SK-N-MC (cell line): ENCODE data around the gene ZNF536.

ENCODE experiments used
- DNase-seq: peaks from one replicate; pipeline ENCODE4 v3.0.0-alpha.2; 2011; ENCODE audit warnings: low read depth, low spot score
- H3K27ac ChIP-seq: fragments of 200-600 bp; sonication (generic); 2 replicates; pipeline ENCODE4 v1.5.1; 2016; ENCODE audit warnings: mixed run types
- H3K36me3 ChIP-seq: fragments of 200-600 bp; sonication (generic); 2 replicates; pipeline ENCODE4 v1.6.1; 2017; ENCODE audit warnings: antibody characterized with exemption, low read length, mixed read lengths; ENCODE audit not compliant: insufficient read depth
- H3K4me3 ChIP-seq: fragments of 200-600 bp; sonication (generic); 2 replicates; pipeline ENCODE4 v1.5.1; 2016
- H3K9ac ChIP-seq: fragments of 200-600 bp; sonication (generic); 2 replicates; pipeline ENCODE4 v1.8.0; 2017; ENCODE audit warnings: mixed run types, mixed read lengths; ENCODE audit not compliant: insufficient read length
- H3K9me3 ChIP-seq: fragments of 200-600 bp; sonication (generic); 2 replicates; pipeline ENCODE4 v1.6.1; 2017; ENCODE audit warnings: low read depth, mild to moderate bottlenecking, antibody characterized with exemption, low read length, moderate library complexity, mixed read lengths
- EZH2 ChIP-seq: fragments of 200-600 bp; sonication (generic); IDR thresholded peaks from one replicate; pipeline ENCODE4 v1.6.1; 2017; ENCODE audit warnings: antibody characterized with exemption
- FOXP2 ChIP-seq: optimal IDR thresholded peaks from 2 replicates; pipeline ENCODE3; 2011; ENCODE audit warnings: mild to moderate bottlenecking, moderate library complexity; ENCODE audit not compliant: insufficient read depth; ENCODE audit errors: extremely low read length, control extremely low read depth
- POLR2AphosphoS5 ChIP-seq: IDR thresholded peaks from 2 replicates; pipeline ENCODE4 v1.6.1; 2012; ENCODE audit warnings: mild to moderate bottlenecking, low read depth, low read length, borderline replicate concordance

The ZNF536 gene

GRCh38 chr19:30374865-30375552, 2.8 kb downstream of the ZNF536 start:
- H3K36me3 ChIP-seq: no peaks in the 10 kb centered on the region
- no peak for DNase-seq
- H3K9ac ChIP-seq: peak overlapping the region; percentile 64
- H3K4me3 ChIP-seq: peak overlapping the region; percentile 74
- TF ChIP-seq EZH2 (no peak), POLR2AphosphoS5 (no peak), FOXP2 (no peak)
- 0 out of 2 replicates have a peak overlapping the region, but pooled peaks have one; percentile 19 for H3K27ac ChIP-seq
- no peaks in the 10 kb centered on the region for H3K9me3 ChIP-seq

- TF ChIP-seq EZH2 (no peak), POLR2AphosphoS5 (no peak), FOXP2 (no peak)
- no peak overlapping the region for H3K4me3 ChIP-seq
- no peaks in the 10 kb centered on the region for H3K36me3 ChIP-seq
- H3K9ac ChIP-seq: no peak overlapping the region
- DNase-seq: no peak
- H3K9me3 ChIP-seq: no peaks in the 10 kb centered on the region
- no peak overlapping the region for H3K27ac ChIP-seq
These were observed 3.4 kb downstream of the ZNF536 start for GRCh38 chr19:30375553-30376031.

GRCh38 chr19:30376272-30376671, 4.1 kb downstream of the ZNF536 start:
- Histone ChIP-seq H3K9me3 (no peaks in the 10 kb centered on the region), H3K9ac (no peak overlapping the region), H3K36me3 (no peaks in the 10 kb centered on the region), H3K27ac (no peak overlapping the region), H3K4me3 (no peak overlapping the region)
- DNase-seq: no peak
- TF ChIP-seq EZH2: no peak
- no peak for TF ChIP-seq POLR2AphosphoS5
- TF ChIP-seq FOXP2: no peak

- TF ChIP-seq FOXP2 (no peak), POLR2AphosphoS5 (no peak), EZH2 (no peak)
- H3K4me3 ChIP-seq: no peak overlapping the region
- no peaks in the 10 kb centered on the region for H3K36me3 ChIP-seq
- DNase-seq: no peak
- H3K27ac ChIP-seq: no peak overlapping the region
- H3K9ac ChIP-seq: no peak overlapping the region
- H3K9me3 ChIP-seq: no peaks in the 10 kb centered on the region
These were observed 4.7 kb downstream of the ZNF536 start for GRCh38 chr19:30376826-30377425.

GRCh38 chr19:30378701-30379100, 6.5 kb downstream of the ZNF536 start:
- DNase-seq: no peak
- no peak overlapping the region for H3K4me3 ChIP-seq
- no peak overlapping the region for H3K9ac ChIP-seq
- H3K9me3 ChIP-seq: no peaks in the 10 kb centered on the region
- no peaks in the 10 kb centered on the region for H3K36me3 ChIP-seq
- H3K27ac ChIP-seq: no peak overlapping the region
- TF ChIP-seq EZH2 (no peak), POLR2AphosphoS5 (no peak), FOXP2 (no peak)

- no peak overlapping the region for H3K27ac ChIP-seq
- H3K36me3 ChIP-seq: no peaks in the 10 kb centered on the region
- no peaks in the 10 kb centered on the region for H3K9me3 ChIP-seq
- TF ChIP-seq EZH2: no peak
- TF ChIP-seq FOXP2: no peak
- no peak for TF ChIP-seq POLR2AphosphoS5
- DNase-seq: no peak
- H3K9ac ChIP-seq: no peak overlapping the region
- H3K4me3 ChIP-seq: no peak overlapping the region
These were observed 7.8 kb downstream of the ZNF536 start for GRCh38 chr19:30379841-30380610.

- no peak for TF ChIP-seq EZH2
- no peak for TF ChIP-seq POLR2AphosphoS5
- TF ChIP-seq FOXP2: no peak
- Histone ChIP-seq H3K36me3 (no peaks in the 10 kb centered on the region), H3K27ac (no peak overlapping the region), H3K9me3 (no peaks in the 10 kb centered on the region), H3K4me3 (no peak overlapping the region), H3K9ac (no peak overlapping the region)
- no peak for DNase-seq
These were observed 9.2 kb downstream of the ZNF536 start for GRCh38 chr19:30381366-30381765.

GRCh38 chr19:30385174-30385573, 13.0 kb downstream of the ZNF536 start:
- Histone ChIP-seq H3K9ac (no peak overlapping the region), H3K36me3 (no peaks in the 10 kb centered on the region), H3K9me3 (no peaks in the 10 kb centered on the region), H3K4me3 (no peak overlapping the region), H3K27ac (no peak overlapping the region)
- DNase-seq: no peak
- TF ChIP-seq FOXP2: no peak
- TF ChIP-seq POLR2AphosphoS5: no peak
